HG02588 (cell line): ENCODE data around the gene TUBA3E.
"Not testable (repeated sequence)": the region's sequence is repeated elsewhere in the genome, so short reads cannot be mapped to it uniquely, and the experiment has no call there.

ENCODE experiments used
- ATAC-seq: cut with Tn5 transposase; IDR thresholded peaks from one replicate; pipeline ENCODE4 v1.9.1; 2021; ENCODE audit warnings: mild to moderate bottlenecking, moderate library complexity; ENCODE audit not compliant: unreplicated experiment

The TUBA3E gene

GRCh38 chr2:130198343-130198742 lies at the start of gene TUBA3E:
Gene TUBA3E, minus strand, starts transcription at chr2:130198439. Its CDS starts 79 bp downstream, at chr2:130198360.
- no peak for ATAC-seq

DNA sequence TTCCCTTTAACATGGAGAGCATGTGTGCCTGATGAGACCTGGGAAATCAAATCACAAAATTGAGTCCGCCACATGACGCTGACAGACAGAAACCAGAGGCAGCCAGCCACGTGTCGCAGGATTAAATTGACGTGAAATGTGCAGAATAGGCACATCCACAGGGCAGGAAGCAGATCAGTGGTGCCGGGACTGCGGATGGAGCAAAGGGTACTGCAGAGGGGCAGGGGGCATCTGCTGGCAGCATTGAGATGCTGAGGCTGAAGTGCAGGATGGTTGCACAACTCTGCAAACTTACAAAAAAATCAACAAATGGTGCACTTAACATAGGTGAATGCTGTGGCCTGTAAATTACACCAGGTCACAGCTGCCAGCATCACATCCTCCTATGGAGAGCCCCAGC lies 48.2 kb upstream of the TUBA3E start:
- ATAC-seq = no peak

GRCh38 chr2:130245976-130246375 lies 47.7 kb upstream of the TUBA3E start:
- no peak for ATAC-seq

DNA sequence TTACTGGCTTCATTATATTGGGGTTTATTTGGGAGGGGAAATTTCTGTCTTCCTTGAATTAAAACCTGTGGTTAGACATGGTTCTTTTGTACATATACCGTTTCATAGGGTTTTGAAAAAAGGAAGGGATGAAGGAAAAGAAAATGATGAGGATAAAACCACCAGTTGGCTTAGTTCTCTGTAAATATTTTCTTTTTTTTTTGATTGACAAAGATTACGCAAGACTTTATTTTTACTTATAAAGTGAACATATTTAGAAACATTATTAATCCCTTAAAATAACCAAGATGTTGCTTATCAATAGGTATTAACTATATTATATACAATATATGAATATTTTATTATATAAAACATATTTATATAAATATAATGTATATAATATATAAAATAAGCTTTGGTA lies 45.1 kb upstream of the TUBA3E start:
- ATAC-seq = no peak

- ATAC-seq = no peak
These were observed 42.9 kb upstream of the TUBA3E start for GRCh38 chr2:130241041-130241707.

- ATAC-seq = not testable (repeated sequence)
These were observed 41.3 kb upstream of the TUBA3E start for GRCh38 chr2:130239581-130239980.

- not testable (repeated sequence) for ATAC-seq
These were observed 34.8 kb upstream of the TUBA3E start for GRCh38 chr2:130233066-130233465.

DNA sequence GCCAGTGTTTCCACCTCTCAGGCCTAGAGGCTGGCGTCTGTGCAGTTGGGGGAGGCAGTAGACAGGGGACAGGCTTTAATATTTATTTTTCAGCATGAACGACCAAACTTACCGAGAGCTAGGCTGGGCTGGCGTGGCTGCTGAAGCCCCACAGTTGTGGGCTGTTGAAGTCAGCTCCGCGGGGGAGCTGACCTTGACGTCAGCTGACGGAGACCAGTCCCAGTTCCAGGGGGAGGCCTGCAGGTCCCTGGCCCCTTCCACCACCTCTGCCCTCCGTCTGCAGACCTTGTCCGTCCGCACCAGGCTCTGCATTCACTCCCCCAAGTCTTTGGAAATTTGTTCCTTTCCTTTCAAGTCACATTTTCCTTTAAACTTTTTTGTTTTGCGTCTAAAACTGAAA lies 33.4 kb upstream of the TUBA3E start:
- no peak for ATAC-seq

DNA sequence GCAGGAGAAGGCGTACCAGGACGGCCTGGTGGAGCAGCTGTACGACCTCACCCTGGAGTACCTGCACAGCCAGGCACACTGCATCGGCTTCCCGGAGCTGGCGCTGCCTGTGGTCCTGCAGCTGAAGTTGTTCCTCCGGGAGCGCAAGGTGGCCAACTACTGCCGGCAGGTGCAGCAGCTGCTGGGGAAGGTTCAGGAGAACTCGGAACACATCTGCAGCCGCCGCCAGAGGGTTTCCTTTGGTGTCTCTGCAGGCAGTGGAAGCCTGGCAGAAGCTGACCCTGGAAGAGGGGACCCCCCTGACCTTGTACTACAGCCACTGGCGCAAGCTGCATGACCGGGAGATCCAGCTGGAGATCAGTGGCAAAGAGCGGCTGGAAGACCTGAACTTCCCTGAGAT lies 32.7 kb upstream of the TUBA3E start:
- ATAC-seq = not testable (repeated sequence)

- not testable (repeated sequence) for ATAC-seq
These were observed 32.1 kb upstream of the TUBA3E start for GRCh38 chr2:130230376-130230775.

DNA sequence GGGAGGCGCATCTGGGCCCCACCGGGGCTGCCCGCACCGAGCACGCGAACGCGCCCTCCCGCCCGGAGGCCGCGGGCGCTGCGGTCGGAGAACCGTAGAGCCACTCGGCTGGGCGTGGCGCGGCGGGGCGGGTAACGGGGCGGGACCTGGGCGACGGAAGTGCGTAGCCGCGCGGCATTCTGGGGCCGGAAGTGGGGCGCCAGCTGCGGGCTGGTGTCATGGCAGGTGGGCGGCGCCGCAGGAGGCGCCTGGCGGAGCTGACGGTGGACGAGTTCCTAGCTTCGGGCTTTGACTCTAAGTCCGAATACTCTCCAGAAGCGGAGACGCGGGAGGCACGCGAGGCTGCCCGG lies 30.9 kb upstream of the TUBA3E start:
- ATAC-seq = not testable (repeated sequence)

DNA sequence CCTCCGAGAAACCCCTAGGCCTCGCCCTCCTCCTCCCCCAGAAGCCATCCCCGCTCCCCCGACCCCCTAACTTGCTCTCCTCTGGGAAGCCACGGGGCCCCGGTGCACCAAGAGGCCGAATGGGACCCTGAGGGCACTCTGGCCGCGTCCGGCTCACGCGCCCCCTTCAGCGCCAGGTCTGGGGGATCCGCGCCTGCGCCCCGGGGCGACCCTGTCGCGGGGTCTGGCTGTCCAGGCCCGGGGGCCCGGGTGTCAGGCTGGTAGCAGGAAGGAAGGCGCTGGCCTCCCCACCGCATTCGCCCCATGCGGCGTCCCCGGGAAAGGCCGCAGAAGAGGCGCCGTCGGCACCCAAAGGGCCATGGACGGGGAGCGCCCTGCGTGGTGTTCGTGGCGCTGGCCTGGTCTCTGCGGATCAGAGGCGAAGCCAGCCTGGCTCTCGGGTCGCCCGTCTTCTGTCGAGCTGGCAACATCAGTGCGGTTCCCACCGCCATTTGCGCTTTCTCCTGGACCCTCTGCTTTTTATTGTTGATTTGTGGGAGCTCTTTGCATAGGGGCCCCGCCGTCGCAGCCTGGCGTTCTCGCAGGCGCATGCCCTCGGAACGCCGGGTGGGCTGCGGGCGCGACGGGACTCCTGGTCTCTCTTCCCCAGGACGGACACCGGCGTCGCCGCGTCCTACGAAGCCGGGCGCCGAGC lies 30.4 kb upstream of the TUBA3E start:
- ATAC-seq = not testable (repeated sequence)

DNA sequence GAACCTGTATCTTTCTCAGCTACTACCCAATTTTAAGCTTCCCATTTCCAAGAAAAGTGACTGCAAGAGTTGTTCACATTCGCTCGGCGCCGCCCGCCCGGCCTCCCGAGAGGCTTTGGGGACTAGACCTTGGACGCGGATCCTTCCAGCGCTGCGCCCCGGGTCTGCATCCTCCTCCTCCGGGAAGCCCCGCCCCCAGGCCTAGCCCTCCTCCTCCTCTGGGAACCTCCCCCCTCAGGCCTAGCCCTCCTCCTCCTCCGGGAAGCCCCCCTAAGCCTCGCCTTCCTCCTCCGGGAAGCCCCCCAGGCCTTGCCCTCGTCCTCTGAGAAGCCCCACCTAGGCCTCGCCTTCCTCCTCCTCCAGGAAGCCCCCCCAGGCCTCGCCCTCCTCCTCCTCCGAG lies 29.8 kb upstream of the TUBA3E start:
- not testable (repeated sequence) for ATAC-seq

DNA sequence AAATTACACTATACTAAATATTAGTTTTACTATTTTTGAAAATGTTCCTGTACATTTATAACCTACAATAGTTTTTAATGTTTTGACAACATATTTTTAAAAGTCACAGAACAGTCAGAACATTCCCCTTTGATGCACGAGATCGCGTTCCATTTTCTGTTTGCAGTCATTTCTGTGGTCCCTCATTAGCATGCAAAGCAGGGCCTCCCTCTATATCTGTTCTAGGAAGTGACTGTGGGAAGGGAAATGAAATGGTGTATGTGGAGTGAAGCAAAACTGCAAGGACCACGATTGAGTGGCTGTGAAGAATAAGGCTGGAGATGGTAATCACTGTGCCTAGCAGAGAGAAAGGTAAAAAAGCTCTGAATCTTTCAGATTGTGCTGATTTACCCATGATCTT lies 24.3 kb upstream of the TUBA3E start:
- ATAC-seq = peak; percentile 92

GRCh38 chr2:130220505-130220904 lies 22.3 kb upstream of the TUBA3E start:
- not testable (repeated sequence) for ATAC-seq

- ATAC-seq = not testable (repeated sequence)
These were observed 20.9 kb upstream of the TUBA3E start for GRCh38 chr2:130219147-130219546.

- not testable (repeated sequence) for ATAC-seq
These were observed 8.8 kb upstream of the TUBA3E start for GRCh38 chr2:130207051-130207450.

- ATAC-seq = not testable (repeated sequence)
These were observed 4.9 kb upstream of the TUBA3E start for GRCh38 chr2:130203150-130203549.

DNA sequence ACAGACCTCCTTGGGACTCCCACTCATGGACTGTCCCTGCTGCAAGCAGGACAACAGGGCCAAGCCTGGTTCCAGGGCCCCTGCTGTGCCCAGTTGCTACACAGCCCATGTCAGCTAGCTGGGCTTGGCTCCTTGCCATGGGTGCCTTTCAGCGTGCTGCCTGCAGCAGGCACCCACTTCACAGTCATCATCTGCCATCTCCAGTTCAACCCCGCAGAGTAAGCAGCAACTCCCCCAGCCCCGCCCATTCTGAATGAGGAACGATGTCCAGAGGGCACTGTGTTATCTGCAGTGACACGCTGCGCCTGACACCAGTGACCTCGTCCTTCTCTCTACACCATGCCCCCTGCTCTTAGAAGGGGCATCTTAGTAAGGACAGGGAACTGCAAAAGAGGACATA lies 4.3 kb upstream of the TUBA3E start:
- not testable (repeated sequence) for ATAC-seq

- not testable (repeated sequence) for ATAC-seq
These were observed 2.2 kb downstream of the TUBA3E start for GRCh38 chr2:130196052-130196451.

DNA sequence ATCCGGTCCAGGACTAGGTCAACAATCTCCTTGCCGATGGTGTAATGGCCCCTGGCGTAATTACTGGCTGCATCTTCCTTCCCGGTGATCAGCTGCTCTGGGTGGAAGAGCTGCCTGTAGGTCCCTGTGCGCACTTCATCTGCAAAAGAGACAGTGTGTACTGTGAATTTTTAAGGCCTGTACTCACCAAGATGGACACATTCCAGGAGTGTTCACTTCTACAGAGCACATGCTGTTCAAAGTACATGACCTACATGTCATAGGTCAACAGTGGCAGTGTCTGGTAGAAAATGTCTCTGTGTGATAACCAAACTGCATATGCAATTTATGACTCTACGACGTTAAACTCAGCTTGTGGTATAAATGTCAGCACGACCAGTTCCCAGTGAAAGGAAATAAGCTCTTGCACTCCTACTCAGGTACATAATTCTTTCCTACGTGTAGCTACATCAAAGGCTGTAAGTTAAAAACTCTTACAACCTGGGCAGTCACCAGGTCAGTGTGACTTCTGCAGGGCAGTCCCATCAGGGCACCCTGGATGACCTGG lies 3.1 kb downstream of the TUBA3E start:
- ATAC-seq = not testable (repeated sequence)

DNA sequence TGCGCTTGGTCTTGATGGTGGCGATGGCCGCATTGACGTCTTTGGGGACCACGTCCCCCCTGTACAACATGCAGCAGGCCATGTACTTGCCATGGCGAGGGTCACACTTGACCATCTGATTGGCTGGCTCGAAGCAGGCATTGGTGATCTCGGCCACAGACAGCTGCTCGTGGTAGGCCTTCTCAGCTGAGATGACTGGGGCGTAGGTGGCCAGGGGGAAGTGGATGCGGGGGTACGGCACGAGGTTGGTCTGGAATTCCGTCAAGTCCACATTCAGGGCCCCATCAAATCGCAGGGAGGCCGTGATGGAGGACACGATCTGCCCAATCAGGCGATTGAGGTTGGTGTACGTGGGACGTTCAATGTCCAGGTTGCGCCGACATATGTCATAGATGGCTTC lies 4.4 kb downstream of the TUBA3E start:
- not testable (repeated sequence) for ATAC-seq
